B cell (primary cell): ENCODE data around the gene WDR19. TPM values are rescaled to one million over a fixed set of nuclear protein-coding genes. Genes with fewer than 3 reads are reported as not detected.

Source experiments
- ATAC-seq: fragments of 200-7000 bp; cut with Tn5 transposase; one replicate; pipeline ENCODE4 v1.10.0; 2021; ENCODE audit warnings: low read depth, mild to moderate bottlenecking, moderate number of reproducible peaks, moderate library complexity
- CTCF ChIA-PET: fragments of 350-600 bp; sonication (Branson Sonifier 250); formaldehyde crosslinking; loops from one replicate; lab custom pipeline; 2021; ENCODE audit warnings: antibody characterized with exemption, inconsistent platforms; lab: Charles Lee
- POLR2A ChIA-PET: fragments of 350-600 bp; sonication (Branson Sonifier 250); formaldehyde crosslinking; loops from one replicate; lab custom pipeline; 2021; ENCODE audit warnings: antibody characterized with exemption; lab: Charles Lee
- DNase-seq: peaks from one replicate; pipeline ENCODE4 v3.0.0; 2013
- H2AFZ ChIP-seq: 2 replicates; pipeline ENCODE4 v1.6.1; 2012; ENCODE audit warnings: mild to moderate bottlenecking, low read depth, low read length; ENCODE audit not compliant: insufficient read depth, poor library complexity, severe bottlenecking
- H3K27ac ChIP-seq, 2 donors: 1 replicate in 1 of 2; 2 replicates in 1 of 2; pipeline ENCODE4 v1.5.1; 2012 to 2013; ENCODE audit warnings: low read length in 2 of 2, mild to moderate bottlenecking in 2 of 2, moderate library complexity in 1 of 2
- H3K27me3 ChIP-seq, 4 experiments: fragments of 200-600 bp in 1 of 4; sonication (generic) in 1 of 4; replicated peaks in 1 of 4; 1 replicate in 2 of 4; 2 replicates in 2 of 4; pipeline versions ENCODE4 v1.6.1 to v1.7.0; 2013 to 2016; ENCODE audit warnings: low read length in 3 of 4, mild to moderate bottlenecking in 2 of 4, mixed read lengths in 1 of 4, moderate library complexity in 1 of 4; ENCODE audit not compliant: insufficient read depth in 4 of 4, control insufficient read depth in 3 of 4; ENCODE audit errors: control extremely low read depth in 1 of 4
- H3K36me3 ChIP-seq, 2 experiments: replicated peaks in 1 of 2; 1 replicate in 1 of 2; 2 replicates in 1 of 2; pipeline versions ENCODE4 v1.6.1 to v1.7.1; 2013; ENCODE audit warnings: low read length in 1 of 2; ENCODE audit not compliant: insufficient read depth in 2 of 2, control insufficient read depth in 1 of 2; ENCODE audit errors: control extremely low read depth in 1 of 2, extremely low read depth in 1 of 2
- H3K4me1 ChIP-seq, 2 donors: fragments of 200-600 bp in 1 of 2; sonication (generic) in 1 of 2; 1 replicate in 1 of 2; 2 replicates in 1 of 2; pipeline versions ENCODE4 v1.5.1 to v1.6.1; 2013 to 2017; ENCODE audit warnings: low read length in 2 of 2; ENCODE audit not compliant: control insufficient read depth in 2 of 2, insufficient read depth in 2 of 2
- H3K4me2 ChIP-seq: replicated peaks from 2 replicates; pipeline ENCODE3; 2012; ENCODE audit warnings: mild to moderate bottlenecking, low read depth, low read length; ENCODE audit not compliant: poor library complexity, severe bottlenecking
- H3K4me3 ChIP-seq, 5 experiments: fragments of 200-600 bp in 1 of 5; sonication (generic) in 1 of 5; 1 replicate in 3 of 5; 2 replicates in 2 of 5; pipeline versions ENCODE4 v1.5.1 to v1.7.0; 2011 to 2016; ENCODE audit warnings: low read length in 4 of 5, mild to moderate bottlenecking in 4 of 5, low read depth in 2 of 5, control low read depth in 1 of 5, moderate library complexity in 1 of 5; ENCODE audit not compliant: insufficient read depth in 1 of 5; ENCODE audit errors: control extremely low read depth in 1 of 5, extremely low read depth in 1 of 5
- H3K79me2 ChIP-seq: fragments of 200-600 bp; sonication (generic); one replicate; pipeline ENCODE4 v1.6.0; 2016; ENCODE audit warnings: low read length; ENCODE audit not compliant: control insufficient read depth, insufficient read depth
- H3K9ac ChIP-seq: fragments of 200-600 bp; sonication (generic); 2 replicates; pipeline ENCODE4 v1.6.1; 2017; ENCODE audit warnings: mild to moderate bottlenecking, low read length, moderate library complexity
- H3K9me3 ChIP-seq, 3 donors: one replicate each; pipeline versions ENCODE4 v1.6.1 to v1.7.1; 2013; ENCODE audit warnings: low read length in 2 of 3; ENCODE audit not compliant: control insufficient read depth in 2 of 3, insufficient read depth in 1 of 3; ENCODE audit errors: control extremely low read depth in 1 of 3
- H4K20me1 ChIP-seq: 2 replicates; pipeline ENCODE4 v1.6.0; 2012; ENCODE audit warnings: mild to moderate bottlenecking, low read length; ENCODE audit not compliant: insufficient read depth, control insufficient read depth, poor library complexity, severe bottlenecking
- H3K27ac Mint-ChIP-seq: one replicate; pipeline ENCODE4 v1.8.0; 2021; ENCODE audit warnings: mixed read lengths
- H3K27me3 Mint-ChIP-seq: one replicate; pipeline ENCODE4 v1.8.0; 2021; ENCODE audit warnings: mixed read lengths
- H3K4me1 Mint-ChIP-seq: one replicate; pipeline ENCODE4 v1.8.0; 2021; ENCODE audit warnings: mixed read lengths
- H3K4me3 Mint-ChIP-seq: one replicate; pipeline ENCODE4 v1.8.0; 2021; ENCODE audit warnings: mixed read lengths
- H3K9me3 Mint-ChIP-seq: one replicate; pipeline ENCODE4 v1.8.0; 2022; ENCODE audit warnings: mixed read lengths; ENCODE audit not compliant: insufficient read depth
- CTCF ChIP-seq: fragments of 200-600 bp; IDR thresholded peaks from one replicate; pipeline ENCODE4 v1.8.0; 2022; ENCODE audit warnings: antibody characterized with exemption, mild to moderate bottlenecking
- EZH2 ChIP-seq: IDR thresholded peaks from 2 replicates; pipeline ENCODE4 v1.6.1; 2012; ENCODE audit warnings: borderline replicate concordance, low read depth, mild to moderate bottlenecking, moderate library complexity, low read length; ENCODE audit not compliant: insufficient read depth, poor library complexity, severe bottlenecking
- WGBS: methylation state at CpG from one replicate; pipeline ENCODE4 v1.1.5; 2013; ENCODE audit warnings: missing lambda C conversion rate; ENCODE audit not compliant: insufficient coverage; 5-methylcytosine and 5-hydroxymethylcytosine counted together
- intact Hi-C: fragments of 100-400 bp; cut with micrococcal nuclease; formaldehyde crosslinking; loops from one replicate; pipeline ENCODE4 v1.10.0; 2022
- polyA minus RNA-seq: library from RNA; depleted of rRNA, polyadenylated mRNA; stranded (reverse); fragments of >200 nt; gene quantifications from 2 replicates; pipeline ENCODE4 v1.2.3, GENCODE V29; 2012
- polyA plus RNA-seq: library from polyadenylated mRNA; depleted of rRNA; stranded (reverse); fragments of >200 nt; gene quantifications from 2 replicates; pipeline ENCODE4 v1.2.3, GENCODE V29; 2012
- total RNA-seq, 2 donors: library from RNA; stranded (reverse); fragments of 120-200 nt in 1 of 2; gene quantifications; 1 replicate in 1 of 2; 2 replicates in 1 of 2; pipeline versions ENCODE4 v1.2.3 to v1.2.4, GENCODE V29; 2013 to 2022

WDR19 gene
- total RNA-seq, result 79.8 and 83.2 TPM in 2 replicates
- total RNA-seq (2013), result 20.1 TPM
- 35.1 and 39.5 TPM in 2 replicates for polyA plus RNA-seq
- polyA minus RNA-seq, result 9.9 and 13.3 TPM in 2 replicates

GRCh38 chr4:39181905-39182638 lies at the start of gene WDR19:
Gene WDR19 (plus strand): TSS chr4:39182529. CDS start chr4:39182558, 29 bp downstream.
- POLR2A ChIA-PET, result interaction anchor here (1.3 kb wide), 1 partner anchor 15 kb away, joined by 10 read pairs; no protein-coding TSS in a partner anchor
- Histone ChIP-seq H4K20me1 (no peaks in the 10 kb centered on the region), H3K9me3 (no peaks in the 10 kb centered on the region), H3K4me1 (peaks cover 12 to 16% of the 10 kb centered on the region in 2 donors), H3K36me3 (no peaks in the 10 kb centered on the region), H2AFZ (peak within 1 kb of the TSS; percentile 97), H3K79me2 (no peaks in the 10 kb centered on the region), H3K4me3 (peak within 1 kb of the TSS; percentile 76 to 99 (median 94)), H3K27me3 (no peaks in the 10 kb centered on the region), H3K4me2 (peak within 1 kb of the TSS; percentile 94), H3K9ac (peak within 1 kb of the TSS; percentile 85), H3K27ac (peak within 1 kb of the TSS; percentile 12 to 79)
- no peaks in the 10 kb centered on the region for H3K9me3 Mint-ChIP-seq
- 1% methylated on average over 45 of the region's 48 CpGs for WGBS
- ATAC-seq (peak; percentile 96), DNase-seq (peak; percentile 99)
- intact Hi-C loops, result loop anchor here (1.0 to 5.0 kb wide), 9 partner anchors 16 to 1355 kb away; partner anchors contain the start of genes PGM2, RFC1 and TLR10
- CTCF ChIA-PET, result interaction anchor here (0.6 to 5.3 kb wide), 16 partner anchors 13 to 1002 kb away, joined by 3 to 21 read pairs (median 4); no protein-coding TSS in a partner anchor
- peak within 1 kb of the TSS; percentile 47 for H3K4me3 Mint-ChIP-seq
- H3K4me1 Mint-ChIP-seq, result peaks cover 8% of the 10 kb centered on the region
- TF ChIP-seq EZH2 (no peak), CTCF (peak; percentile 73)
- no peaks in the 10 kb centered on the region for H3K27me3 Mint-ChIP-seq
- H3K27ac Mint-ChIP-seq, result no peak within 1 kb of the TSS
